K562 (cell line): Measurements from ENCODE around the gene TRAK1.

Experiments
- C11orf30 ChIP-seq: fragments of 450-650 bp; IDR thresholded peaks from 2 replicates; pipeline ENCODE4 v1.6.1; 2016; ENCODE audit warnings: low read depth, mild to moderate bottlenecking
- EZH2 ChIP-seq: IDR thresholded peaks from 2 replicates; pipeline ENCODE4 v1.6.1; 2012; ENCODE audit warnings: low read depth, mild to moderate bottlenecking, inconsistent platforms, low read length, borderline replicate concordance
- MCM3 ChIP-seq: fragments of 450-650 bp; IDR thresholded peaks from 2 replicates; pipeline ENCODE4 v1.6.1; 2016
- ZBTB33 ChIP-seq: sonication (generic); formaldehyde crosslinking; IDR thresholded peaks from 2 replicates; pipeline ENCODE4 v1.8.1; 2023; ENCODE audit warnings: mild to moderate bottlenecking, missing genetic modification reagents
- ZNF584 ChIP-seq: fragments of 200-800 bp; sonication (Bioruptor generic); IDR thresholded peaks from 2 replicates; pipeline ENCODE4 v1.6.1; 2016; ENCODE audit warnings: low read depth, mild to moderate bottlenecking, missing genetic modification characterization, missing compliant biosample characterization

- TF ChIP-seq EZH2 = no peak
- no peak for TF ChIP-seq ZBTB33
- no peak for TF ChIP-seq C11orf30
- TF ChIP-seq MCM3 = no peak
- no peak for TF ChIP-seq ZNF584
Observed at GRCh38 chr3:42214565-42215283, 123.6 kb downstream of the TRAK1 start.
